IPS-11a (cell line): ENCODE data around the gene NDUFB3.
"Not testable (repeated sequence)": the region's sequence is repeated elsewhere in the genome, so short reads cannot be mapped to it uniquely, and the experiment has no call there.

Experiments used
- H3K4me3 ChIP-seq: one replicate; pipeline ENCODE4 v1.5.1; 2013; ENCODE audit warnings: low read depth, low read length, control low read depth

The NDUFB3 gene

GRCh38 chr2:201071479-201072200 is at the start of gene NDUFB3, which contains the start of gene HYCC2:
Gene NDUFB3 (plus strand): TSS chr2:201072001. CDS start chr2:201078883, 6,882 bp downstream.
Gene HYCC2 (minus strand): TSS chr2:201071671. CDS start chr2:201024009, 47,662 bp downstream.
- peak within 1 kb of the TSS; percentile 94 for H3K4me3 ChIP-seq

GRCh38 chr2:201024518-201024917 is 47.3 kb upstream of the NDUFB3 start:
- H3K4me3 ChIP-seq: no peak overlapping the region

DNA sequence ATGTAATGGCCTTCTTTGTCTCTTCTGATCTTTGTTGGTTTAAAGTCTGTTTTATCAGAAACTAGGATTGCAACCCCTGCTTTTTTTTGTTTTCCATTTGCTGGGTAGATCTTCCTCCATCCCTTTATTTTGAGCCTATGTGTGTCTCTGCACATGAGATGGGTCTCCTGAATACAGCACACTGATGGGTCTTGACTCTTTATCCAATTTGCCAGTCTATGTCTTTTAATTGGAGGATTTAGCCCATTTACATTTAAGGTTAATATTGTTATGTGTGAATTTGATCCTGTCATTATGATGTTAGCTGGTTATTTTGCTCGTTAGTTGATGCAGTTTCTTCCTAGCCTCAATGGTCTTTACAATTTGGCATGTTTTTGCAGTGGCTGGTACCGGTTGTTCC is 37.4 kb upstream of the NDUFB3 start:
- not testable (repeated sequence) for H3K4me3 ChIP-seq

GRCh38 chr2:201038361-201038760 is 33.4 kb upstream of the NDUFB3 start:
- not testable (repeated sequence) for H3K4me3 ChIP-seq

DNA sequence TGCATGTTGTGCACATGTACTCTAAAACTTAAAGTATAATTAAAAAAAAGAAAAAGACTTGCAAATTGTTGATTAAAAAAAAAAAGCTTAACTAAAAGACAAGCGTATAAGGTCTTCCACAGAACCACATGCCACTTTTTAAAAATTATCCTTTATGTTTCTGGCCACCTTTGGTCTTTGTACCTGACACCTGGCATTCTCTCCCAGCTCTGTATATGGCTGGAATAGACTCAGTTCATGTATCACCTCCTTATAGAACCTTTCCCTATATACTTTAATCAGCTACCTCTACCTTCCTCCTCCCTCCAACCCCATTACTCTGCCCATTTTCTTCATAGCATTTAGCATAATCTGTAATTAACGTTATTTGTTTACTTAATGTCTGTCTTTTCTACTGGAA is 32.9 kb upstream of the NDUFB3 start:
- no peak overlapping the region for H3K4me3 ChIP-seq

DNA sequence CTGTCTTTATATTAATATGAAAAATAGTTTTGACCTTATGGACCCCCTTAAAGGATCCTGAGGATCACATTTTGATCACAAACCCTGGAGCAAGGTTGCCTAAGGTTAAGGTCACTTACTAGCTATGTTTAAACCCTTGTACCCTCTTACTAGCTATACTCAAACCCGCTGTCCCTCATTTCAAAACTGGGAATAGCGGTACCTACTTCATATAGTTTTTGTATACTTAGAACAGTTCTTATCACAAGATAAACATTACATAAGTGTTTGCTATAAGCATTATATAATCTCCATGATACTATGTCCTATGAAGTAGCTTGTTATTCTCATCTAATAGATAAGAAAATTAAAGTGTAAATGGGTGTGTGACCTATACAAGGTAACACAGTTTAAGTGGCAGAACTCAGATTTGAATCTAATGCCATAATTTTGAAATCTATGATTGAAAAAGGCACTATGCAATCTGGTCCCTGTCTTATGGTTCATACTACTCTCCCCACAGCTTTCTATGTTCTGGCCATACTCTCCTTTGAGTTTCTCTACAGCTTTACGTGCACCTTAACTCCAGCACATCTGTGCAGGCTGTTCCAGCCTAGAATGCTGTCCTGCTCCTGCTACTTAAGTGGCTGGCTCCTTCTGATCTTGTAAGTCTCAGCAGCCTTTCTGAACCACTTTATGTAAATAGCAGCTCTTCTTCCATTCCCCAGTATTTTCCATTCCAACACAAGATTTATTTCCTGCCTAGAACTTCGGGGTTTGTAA is 30.8 kb upstream of the NDUFB3 start:
- no peak overlapping the region for H3K4me3 ChIP-seq

GRCh38 chr2:201042451-201042850 is 29.4 kb upstream of the NDUFB3 start:
- not testable (repeated sequence) for H3K4me3 ChIP-seq

- H3K4me3 ChIP-seq: not testable (repeated sequence)
Observed at GRCh38 chr2:201043050-201043449, 28.8 kb upstream of the NDUFB3 start.

DNA sequence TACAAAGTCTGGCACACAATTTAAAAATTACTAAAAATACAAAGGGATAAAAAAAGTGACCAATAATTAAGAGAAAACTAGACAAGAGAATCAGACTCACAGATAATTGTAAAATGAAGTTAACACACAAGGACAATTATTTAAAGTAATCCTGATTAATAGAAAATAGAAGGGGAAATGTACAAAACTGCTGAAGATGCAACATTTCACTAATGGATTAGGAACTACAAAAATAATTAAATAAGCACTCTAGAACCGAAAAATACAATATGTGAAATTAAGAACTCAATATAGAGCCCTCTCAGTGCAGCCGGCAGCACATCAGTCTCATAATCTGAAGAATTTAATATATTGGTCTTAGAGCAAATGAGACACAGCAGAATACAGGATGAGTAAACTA is 24.9 kb upstream of the NDUFB3 start:
- no peak overlapping the region for H3K4me3 ChIP-seq

DNA sequence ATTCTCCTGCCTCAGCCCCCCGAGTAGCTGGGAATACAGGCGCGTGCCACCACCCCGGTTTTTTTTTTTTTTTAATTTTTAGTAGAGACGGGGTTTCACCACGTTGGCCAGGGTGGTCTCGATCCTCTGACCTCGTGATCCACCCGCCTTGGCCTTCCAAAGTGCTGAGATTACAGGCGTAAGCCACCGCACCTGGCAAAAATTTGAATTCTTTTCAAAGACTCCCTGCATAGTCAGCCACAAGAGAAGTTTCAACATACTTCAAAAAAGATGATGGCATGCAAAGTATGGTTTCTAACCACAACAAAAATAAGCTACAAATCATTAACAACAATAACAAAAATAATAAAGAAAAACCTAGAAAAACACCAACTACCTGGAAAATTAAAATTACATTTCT is 22.3 kb upstream of the NDUFB3 start:
- H3K4me3 ChIP-seq: no peak overlapping the region

GRCh38 chr2:201057087-201057521 is 14.7 kb upstream of the NDUFB3 start:
- H3K4me3 ChIP-seq: no peak overlapping the region

DNA sequence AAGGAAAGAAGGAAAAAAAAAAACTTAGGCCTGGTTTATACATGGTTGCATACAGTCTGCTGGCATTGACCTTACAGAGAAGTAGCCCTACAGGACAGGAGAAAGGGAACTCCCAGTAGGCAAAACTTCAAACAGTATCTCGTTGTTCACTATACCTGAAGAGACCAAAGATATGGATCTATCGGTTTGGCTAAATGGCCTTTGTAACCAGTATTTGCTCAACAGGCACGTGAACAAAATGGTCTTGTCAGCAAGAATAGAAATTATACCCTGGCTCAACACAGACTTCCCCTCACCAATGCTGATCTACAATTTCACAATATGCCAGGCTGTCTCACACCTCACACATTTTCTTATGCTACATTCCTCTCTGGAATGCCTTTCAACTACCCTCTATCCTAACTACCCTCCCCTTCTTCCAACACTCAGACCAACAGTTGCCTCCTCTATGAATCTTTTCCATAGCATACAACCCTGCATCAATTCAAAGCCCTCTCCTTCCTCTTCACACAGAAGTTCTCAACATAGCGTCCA is 14.0 kb upstream of the NDUFB3 start:
- H3K4me3 ChIP-seq: no peak overlapping the region

GRCh38 chr2:201058914-201059313 is 12.9 kb upstream of the NDUFB3 start:
- H3K4me3 ChIP-seq: no peak overlapping the region

- no peak overlapping the region for H3K4me3 ChIP-seq
Observed at GRCh38 chr2:201059961-201060755, 11.6 kb upstream of the NDUFB3 start.

DNA sequence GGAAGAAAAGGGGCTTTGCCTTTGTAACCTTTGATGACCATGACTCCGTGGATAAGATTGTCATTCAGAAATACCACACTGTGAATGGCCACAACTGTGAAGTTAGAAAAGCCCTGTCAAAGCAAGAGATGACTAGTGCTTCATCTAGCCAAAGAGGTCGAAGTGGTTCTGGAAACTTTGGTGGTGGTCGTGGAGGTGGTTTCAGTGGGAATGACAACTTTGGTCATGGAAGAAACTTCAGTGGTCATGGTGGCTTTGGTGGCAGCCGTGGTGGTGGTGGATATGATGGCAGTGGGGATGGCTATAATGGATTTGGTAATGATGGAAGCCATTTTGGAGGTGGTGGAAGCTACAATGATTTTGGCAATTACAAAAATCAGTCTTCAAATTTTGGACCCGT is 8.3 kb upstream of the NDUFB3 start:
- not testable (repeated sequence) for H3K4me3 ChIP-seq

DNA sequence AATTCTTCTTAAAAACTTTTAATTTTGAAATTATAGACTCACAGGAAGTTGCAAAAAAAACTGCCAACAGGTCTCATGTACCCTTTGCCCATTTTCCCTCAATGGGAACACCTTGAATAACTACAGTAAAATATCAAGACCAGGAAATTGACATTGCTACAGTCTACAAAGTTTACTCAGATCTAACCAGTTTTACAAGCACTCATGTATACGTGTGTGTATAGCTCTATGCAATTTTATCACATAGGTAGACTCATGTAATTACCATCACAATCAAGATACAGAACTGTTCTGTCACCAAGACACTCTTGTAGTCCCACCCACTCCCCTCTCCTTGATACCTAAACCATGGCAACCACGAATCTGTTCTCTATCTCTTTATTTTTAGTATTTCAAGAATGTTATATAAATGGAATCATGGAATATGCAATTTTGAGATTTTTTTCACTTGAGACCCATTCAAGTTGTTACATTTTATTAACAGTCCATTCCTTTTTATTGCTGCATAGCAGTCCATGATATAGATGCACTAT is 6.9 kb upstream of the NDUFB3 start:
- H3K4me3 ChIP-seq: no peak overlapping the region

GRCh38 chr2:201070948-201071478 is 788 bp upstream of the NDUFB3 start:
- H3K4me3 ChIP-seq: peak overlapping the region; percentile 94

GRCh38 chr2:201072201-201072530 is 365 bp downstream of the NDUFB3 start:
- H3K4me3 ChIP-seq: peak overlapping the region; percentile 94

DNA sequence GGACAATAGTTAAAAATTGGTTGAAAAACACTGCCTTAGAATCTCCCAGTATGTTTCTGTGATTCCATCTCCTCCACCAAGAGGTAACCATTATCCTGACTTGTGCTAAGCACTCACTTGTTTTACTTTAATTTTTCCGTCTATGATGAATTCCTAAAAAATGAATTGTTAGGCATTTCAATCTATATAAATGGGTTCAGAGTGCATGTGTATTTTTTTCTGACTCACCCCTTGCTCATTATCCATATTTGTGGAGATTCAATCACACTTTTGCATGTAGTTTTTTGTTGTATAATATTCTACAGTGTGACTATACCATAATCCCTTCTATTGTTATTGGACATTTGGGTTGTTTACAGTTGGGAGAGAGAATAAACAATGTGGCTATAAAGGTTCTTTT is 1.3 kb downstream of the NDUFB3 start:
- no peak overlapping the region for H3K4me3 ChIP-seq

DNA sequence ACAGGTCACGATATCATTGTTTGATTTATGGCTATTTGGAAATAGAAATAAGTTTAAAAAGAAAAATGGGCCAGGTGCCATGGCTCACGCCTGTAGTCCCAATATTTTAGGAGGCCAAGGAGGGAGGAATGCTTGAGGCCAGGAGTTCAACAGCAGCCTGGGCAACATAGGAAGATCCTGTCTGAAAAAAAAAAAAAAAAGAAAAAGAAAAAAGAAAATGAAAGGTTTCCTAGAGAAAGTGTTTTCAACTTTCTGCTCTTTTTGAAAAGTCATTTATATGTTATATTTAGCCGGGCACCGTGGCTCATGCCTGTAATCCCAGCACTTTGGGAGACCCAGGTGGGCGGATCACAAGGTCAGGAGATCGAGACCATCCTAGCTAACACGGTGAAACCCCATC is 3.2 kb downstream of the NDUFB3 start:
- no peak overlapping the region for H3K4me3 ChIP-seq

DNA sequence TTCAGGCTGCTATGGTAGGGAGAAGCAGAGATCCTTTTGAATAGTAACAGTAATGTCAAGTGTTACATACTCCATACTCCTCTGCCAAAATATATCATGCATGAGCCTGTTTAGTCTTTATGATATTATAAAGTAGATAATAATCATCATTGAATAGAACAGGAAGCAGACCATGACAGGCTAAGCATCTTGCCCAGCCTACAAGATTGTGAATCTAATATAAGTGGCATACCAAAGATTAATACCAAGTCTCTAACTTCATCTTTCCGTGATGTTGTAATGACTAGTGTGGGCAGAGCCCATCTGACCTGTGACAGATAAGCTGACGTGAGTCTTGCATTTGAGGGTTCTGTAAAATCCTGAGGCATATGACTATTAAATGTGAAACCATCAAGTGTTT is 13.1 kb downstream of the NDUFB3 start:
- no peak overlapping the region for H3K4me3 ChIP-seq
